Endothelial cell (in vitro differentiated cells): Measurements from ENCODE around the gene PLIN1. TPM values are rescaled to one million over a fixed set of nuclear protein-coding genes. Genes with fewer than 3 reads are reported as not detected.
"Not testable (repeated sequence)": the region's sequence is repeated elsewhere in the genome, so short reads cannot be mapped to it uniquely, and the experiment has no call there.

Source experiments
- DNase-seq: peaks from one replicate; pipeline ENCODE4 v3.0.0; 2021; ENCODE audit warnings: low spot score
- H3K27ac Mint-ChIP-seq: one replicate; pipeline ENCODE4 v1.8.0; 2021; ENCODE audit warnings: mixed read lengths, inconsistent platforms; ENCODE audit not compliant: unreplicated experiment
- H3K27me3 Mint-ChIP-seq: one replicate; pipeline ENCODE4 v1.8.0; 2021; ENCODE audit warnings: mild to moderate bottlenecking, moderate library complexity, mixed read lengths, inconsistent platforms; ENCODE audit not compliant: unreplicated experiment
- H3K36me3 Mint-ChIP-seq: one replicate; pipeline ENCODE4 v1.8.0; 2021; ENCODE audit warnings: mild to moderate bottlenecking, low read depth, mixed read lengths, inconsistent platforms; ENCODE audit not compliant: unreplicated experiment
- H3K4me1 Mint-ChIP-seq: one replicate; pipeline ENCODE4 v1.8.0; 2021; ENCODE audit warnings: mild to moderate bottlenecking, mixed read lengths, inconsistent platforms; ENCODE audit not compliant: unreplicated experiment
- H3K4me3 Mint-ChIP-seq: one replicate; pipeline ENCODE4 v1.8.0; 2021; ENCODE audit warnings: mild to moderate bottlenecking, mixed read lengths, inconsistent platforms; ENCODE audit not compliant: unreplicated experiment
- H3K9me3 Mint-ChIP-seq: one replicate; pipeline ENCODE4 v1.8.0; 2021; ENCODE audit warnings: mixed read lengths, inconsistent platforms; ENCODE audit not compliant: unreplicated experiment
- CTCF ChIP-seq: fragments of 200-600 bp; sonication (generic); IDR thresholded peaks from one replicate; pipeline ENCODE4 v1.5.0; 2021; ENCODE audit warnings: antibody characterized with exemption; ENCODE audit not compliant: unreplicated experiment
- total RNA-seq: library from RNA; stranded (reverse); fragmentation: NEBNext Ultra II Directional; extraction: Animal tissue kit (Norgen Biotek cat#: 25700); gene quantifications from one replicate; pipeline ENCODE4 v1.2.1, GENCODE V29; 2021; ENCODE audit not compliant: unreplicated experiment

The PLIN1 gene
- total RNA-seq, 1 donor from 2014 or later = 0.64 TPM

DNA sequence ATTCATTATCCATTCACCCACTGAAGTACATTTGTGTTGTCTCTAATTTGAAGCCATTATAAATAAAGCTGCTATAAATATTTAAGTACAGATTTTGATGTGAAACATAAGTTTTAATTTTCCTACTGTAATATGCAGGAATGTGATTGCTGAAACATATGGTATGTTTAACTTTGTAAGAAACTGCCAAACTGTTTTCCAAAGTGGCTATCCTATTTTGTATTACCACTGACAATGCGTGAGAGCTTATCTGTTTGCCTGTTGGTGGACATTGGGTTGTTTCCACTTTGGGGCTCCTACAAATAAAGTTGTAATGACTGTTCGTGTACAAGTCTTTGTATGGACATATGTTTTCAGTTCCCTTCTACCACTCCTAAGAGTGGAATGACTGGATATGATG is 13.9 kb upstream of the PLIN1 start:
- Mint-ChIP-seq H3K4me1 (peaks cover 3% of the 10 kb centered on the region), H3K36me3 (no peaks in the 10 kb centered on the region), H3K27ac (no peak overlapping the region), H3K9me3 (no peaks in the 10 kb centered on the region), H3K27me3 (peaks cover 7% of the 10 kb centered on the region), H3K4me3 (no peak overlapping the region)
- no peak for DNase-seq
- TF ChIP-seq CTCF = no peak

DNA sequence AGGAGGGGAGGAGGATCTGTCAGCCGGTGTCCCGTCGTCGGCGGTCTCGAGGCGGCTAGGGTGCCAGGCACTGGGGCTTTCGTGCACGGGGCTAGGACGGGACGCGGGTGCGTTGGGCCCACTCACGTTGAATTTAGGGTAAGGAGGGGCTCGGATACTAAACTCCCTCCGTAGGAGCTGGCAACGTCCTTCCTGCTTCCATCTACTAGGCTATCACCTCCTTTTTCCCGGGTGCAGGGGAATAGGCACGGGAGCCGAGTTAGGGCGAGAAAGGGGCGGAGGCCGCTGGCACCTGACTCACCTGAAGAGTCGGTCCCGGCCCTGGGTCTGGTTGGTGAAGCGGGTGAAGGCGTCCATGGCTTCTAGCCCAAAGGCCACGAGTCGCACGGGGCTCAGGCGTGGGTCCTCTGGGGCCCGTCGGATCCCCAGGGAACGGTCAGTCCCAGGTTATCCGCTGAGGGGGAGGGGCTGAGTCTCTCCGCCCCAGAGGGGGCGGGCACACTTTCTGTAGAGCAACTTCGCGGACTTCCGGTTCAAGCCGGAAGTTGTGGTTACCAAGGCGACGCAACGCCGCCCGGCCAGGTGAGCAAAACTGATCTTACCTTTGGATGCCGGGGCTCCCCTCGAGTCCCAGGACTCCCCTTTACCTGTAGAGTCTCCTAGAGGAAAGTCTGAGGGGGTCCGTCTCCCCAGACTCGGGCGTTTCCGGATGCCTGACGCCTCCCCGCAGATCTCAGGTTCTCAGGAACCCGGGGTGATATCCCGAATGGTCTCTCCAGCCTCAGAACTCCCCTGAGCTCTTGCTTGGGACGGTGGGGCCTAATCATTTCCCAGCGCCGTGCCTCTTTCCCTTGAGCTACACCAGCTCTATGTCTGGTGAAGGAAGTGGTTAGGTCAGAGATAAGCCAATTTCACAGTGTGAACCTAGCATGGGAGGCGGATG is 11.4 kb upstream of the PLIN1 start, which contains the start of the genes PEX11A and WDR93:
Gene PEX11A, minus strand, starts transcription at position 479 of the 943 bp plus-strand sequence. Its CDS starts 122 bp downstream, at position 357.
Gene WDR93, plus strand, starts transcription at position 536 of the 943 bp plus-strand sequence. CDS start 10,936 bp downstream, outside the sequence.
- H3K4me3 Mint-ChIP-seq = peak within 1 kb of the TSS; percentile 89
- H3K27ac Mint-ChIP-seq = peak within 1 kb of the TSS; percentile 80
- TF ChIP-seq CTCF = no peak
- no peaks in the 10 kb centered on the region for H3K36me3 Mint-ChIP-seq
- H3K27me3 Mint-ChIP-seq = peaks cover 7% of the 10 kb centered on the region
- DNase-seq = peak; percentile 67
- H3K9me3 Mint-ChIP-seq = no peaks in the 10 kb centered on the region
- peaks cover 3% of the 10 kb centered on the region for H3K4me1 Mint-ChIP-seq

- peak overlapping the region; percentile 89 for H3K4me3 Mint-ChIP-seq
- not testable (repeated sequence) for H3K27me3 Mint-ChIP-seq, H3K4me1 Mint-ChIP-seq, H3K27ac Mint-ChIP-seq, DNase-seq, H3K9me3 Mint-ChIP-seq, H3K36me3 Mint-ChIP-seq
These were observed 10.7 kb upstream of the PLIN1 start for GRCh38 chr15:89689930-89690275.

DNA sequence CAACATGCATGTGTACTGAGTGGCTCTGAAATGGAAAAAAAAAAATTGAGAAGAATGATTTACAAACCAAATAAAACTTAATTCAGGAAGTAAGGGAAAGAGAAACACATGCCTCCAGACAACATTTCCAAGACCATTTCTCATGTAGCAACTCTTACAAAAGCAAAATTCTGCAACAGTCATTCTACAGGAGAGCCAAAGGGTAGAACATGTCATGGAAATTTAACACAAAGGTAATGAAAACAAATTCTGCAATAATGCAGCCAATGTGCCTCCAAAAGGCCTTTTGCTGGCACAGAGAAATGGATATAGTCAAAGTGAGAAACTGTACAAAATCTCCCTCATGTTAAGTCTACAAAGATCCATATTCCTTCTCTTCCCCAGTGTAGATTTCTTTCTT is 7.4 kb upstream of the PLIN1 start:
- Mint-ChIP-seq H3K4me1 (peaks cover 3% of the 10 kb centered on the region), H3K9me3 (no peaks in the 10 kb centered on the region), H3K27me3 (peaks cover 2% of the 10 kb centered on the region), H3K27ac (no peak overlapping the region), H3K4me3 (no peak overlapping the region), H3K36me3 (no peaks in the 10 kb centered on the region)
- DNase-seq = no peak
- TF ChIP-seq CTCF = no peak

DNA sequence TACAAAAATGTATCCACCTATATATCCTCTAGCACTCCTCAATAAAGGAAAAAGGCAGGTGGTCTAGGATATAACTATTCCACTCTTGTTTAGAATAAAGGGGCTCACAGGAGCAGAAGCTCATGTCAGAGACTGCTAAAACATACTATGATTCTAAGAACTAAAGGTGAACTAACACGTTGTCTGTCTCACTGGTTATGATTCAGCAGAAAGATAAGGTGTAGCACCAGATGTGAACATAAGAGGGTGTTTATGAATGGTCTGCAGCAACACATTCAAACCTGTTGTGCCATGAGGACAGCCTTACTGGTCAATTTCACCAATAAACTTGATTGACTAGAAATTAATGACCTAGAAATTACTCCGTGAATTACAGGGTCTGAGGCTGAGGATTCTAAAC is 6.8 kb upstream of the PLIN1 start:
- no peak overlapping the region for H3K27ac Mint-ChIP-seq
- H3K27me3 Mint-ChIP-seq = peaks cover 4% of the 10 kb centered on the region
- DNase-seq = no peak
- H3K4me1 Mint-ChIP-seq = peaks cover 2% of the 10 kb centered on the region
- TF ChIP-seq CTCF = no peak
- H3K4me3 Mint-ChIP-seq = no peak overlapping the region
- no peaks in the 10 kb centered on the region for H3K9me3 Mint-ChIP-seq
- H3K36me3 Mint-ChIP-seq = no peaks in the 10 kb centered on the region
